GM18502 (cell line): ENCODE results near the gene PTPN5.
"Not testable (repeated sequence)": the region's sequence is repeated elsewhere in the genome, so short reads cannot be mapped to it uniquely, and the experiment has no call there.

Experiments used
- ATAC-seq: cut with Tn5 transposase; IDR thresholded peaks from one replicate; pipeline ENCODE4 v1.9.1; 2021; ENCODE audit warnings: mild to moderate bottlenecking; ENCODE audit not compliant: unreplicated experiment, poor library complexity

The PTPN5 gene

GRCh38 chr11:18791207-18791968 is at the start of gene PTPN5:
Gene PTPN5 (minus strand): TSS chr11:18791798. CDS start chr11:18771958, 19,840 bp downstream.
- ATAC-seq, result no peak

- ATAC-seq, result no peak
These were observed 44.8 kb upstream of the PTPN5 start for GRCh38 chr11:18836417-18836816.

- no peak for ATAC-seq
These were observed 43.3 kb upstream of the PTPN5 start for GRCh38 chr11:18834754-18835466.

GRCh38 chr11:18820160-18820559 is 28.6 kb upstream of the PTPN5 start:
- ATAC-seq, result not testable (repeated sequence)

- ATAC-seq, result no peak
These were observed 12.8 kb upstream of the PTPN5 start for GRCh38 chr11:18804199-18804999.

- ATAC-seq, result peak; percentile 69
These were observed 11.0 kb upstream of the PTPN5 start for GRCh38 chr11:18802381-18803257.

- ATAC-seq, result no peak
These were observed 7.3 kb upstream of the PTPN5 start for GRCh38 chr11:18798799-18799469.

GRCh38 chr11:18794956-18795355 is 3.4 kb upstream of the PTPN5 start:
- no peak for ATAC-seq

- no peak for ATAC-seq
These were observed 1.2 kb upstream of the PTPN5 start for GRCh38 chr11:18792827-18793226.

GRCh38 chr11:18791969-18792628 is 501 bp upstream of the PTPN5 start:
- no peak for ATAC-seq

GRCh38 chr11:18790883-18791206 is 753 bp downstream of the PTPN5 start:
- ATAC-seq, result no peak

GRCh38 chr11:18789942-18790341 is 1.7 kb downstream of the PTPN5 start:
- no peak for ATAC-seq

- ATAC-seq, result no peak
These were observed 6.2 kb downstream of the PTPN5 start for GRCh38 chr11:18785411-18785810.

GRCh38 chr11:18780896-18781295 is 10.7 kb downstream of the PTPN5 start:
- ATAC-seq, result no peak

- no peak for ATAC-seq
These were observed 11.3 kb downstream of the PTPN5 start for GRCh38 chr11:18780329-18780728.

GRCh38 chr11:18778468-18778867 is 13.1 kb downstream of the PTPN5 start:
- no peak for ATAC-seq

- no peak for ATAC-seq
These were observed 15.3 kb downstream of the PTPN5 start for GRCh38 chr11:18776324-18776723.

- peak; percentile 80 for ATAC-seq
These were observed 15.9 kb downstream of the PTPN5 start for GRCh38 chr11:18775492-18776292.
